Neural cell (in vitro differentiated cells): ENCODE results near the gene OR51E2. TPM values are rescaled to one million over a fixed set of nuclear protein-coding genes. Genes with fewer than 3 reads are reported as not detected.

Source experiments
- H2AFZ ChIP-seq: fragments of 200-600, 300-800 bp; sonication (generic), shearing (Covaris generic); 2 replicates; pipeline ENCODE4 v1.6.0; 2014; ENCODE audit warnings: low read depth, mild to moderate bottlenecking, antibody characterized with exemption, low read length, moderate library complexity
- H3F3A ChIP-seq: fragments of 200-600 bp; shearing (Covaris generic); 2 replicates; pipeline ENCODE4 v1.6.1; 2016; ENCODE audit warnings: mild to moderate bottlenecking, moderate library complexity, mixed read lengths, antibody characterized with exemption, low read length; ENCODE audit not compliant: insufficient read depth, poor library complexity, severe bottlenecking
- H3K27ac ChIP-seq: fragments of 200-600, 300-800 bp; sonication (generic), shearing (Covaris generic); 2 replicates; pipeline ENCODE4 v1.5.1; 2014; ENCODE audit warnings: mild to moderate bottlenecking, low read length, moderate library complexity
- H3K27me3 ChIP-seq: fragments of 300-800, 200-600 bp; sonication (generic), shearing (Covaris generic); 2 replicates; pipeline ENCODE4 v1.6.0; 2014; ENCODE audit warnings: mild to moderate bottlenecking, low read depth, low read length, moderate library complexity; ENCODE audit not compliant: insufficient read depth
- H3K36me3 ChIP-seq: fragments of 300-800, 200-600 bp; sonication (generic), shearing (Covaris generic); 2 replicates; pipeline ENCODE4 v1.5.1; 2014; ENCODE audit warnings: mild to moderate bottlenecking, antibody characterized with exemption, low read length, moderate library complexity; ENCODE audit not compliant: insufficient read depth
- H3K4me2 ChIP-seq: fragments of 300-800, 200-600 bp; sonication (generic), shearing (Covaris generic); 2 replicates; pipeline ENCODE4 v1.6.0; 2014; ENCODE audit warnings: mild to moderate bottlenecking, low read length
- H3K4me3 ChIP-seq: fragments of 300-800, 200-600 bp; sonication (generic), shearing (Covaris generic); 2 replicates; pipeline ENCODE4 v1.5.1; 2014; ENCODE audit warnings: mild to moderate bottlenecking, low read length, moderate library complexity
- H3K79me2 ChIP-seq: fragments of 200-600 bp; shearing (Covaris generic); replicated peaks from 2 replicates; pipeline ENCODE4 v1.6.0; 2014; ENCODE audit warnings: mild to moderate bottlenecking, low read length, moderate library complexity; ENCODE audit not compliant: insufficient read depth
- H3K9ac ChIP-seq: fragments of 300-800, 200-600 bp; sonication (generic), shearing (Covaris generic); 2 replicates; pipeline ENCODE4 v1.6.1; 2016; ENCODE audit warnings: mild to moderate bottlenecking, low read length, mixed read lengths
- H3K9me2 ChIP-seq: fragments of 200-600 bp; shearing (Covaris generic); 2 replicates; pipeline ENCODE4 v1.6.1; 2016; ENCODE audit warnings: mild to moderate bottlenecking, low read length, mixed read lengths; ENCODE audit not compliant: insufficient read depth
- H3K9me3 ChIP-seq: fragments of 200-600, 300-800 bp; sonication (generic), shearing (Covaris generic); 2 replicates; pipeline ENCODE4 v1.6.1; 2016; ENCODE audit warnings: mild to moderate bottlenecking, mixed run types, low read length, moderate library complexity, mixed read lengths
- H4K20me1 ChIP-seq: fragments of 200-600 bp; shearing (Covaris generic); 2 replicates; pipeline ENCODE4 v1.6.1; 2016; ENCODE audit warnings: mild to moderate bottlenecking, mixed run types; ENCODE audit not compliant: insufficient read depth
- CTCF ChIP-seq: fragments of 450-650 bp; IDR thresholded peaks from 2 replicates; pipeline ENCODE4 v1.5.1; 2014; ENCODE audit warnings: antibody characterized with exemption, mild to moderate bottlenecking, moderate library complexity; ENCODE audit not compliant: poor library complexity, severe bottlenecking
- EP300 ChIP-seq: fragments of 450-650 bp; conservative IDR thresholded peaks from 2 replicates; pipeline ENCODE4 v1.6.1; 2014; ENCODE audit warnings: antibody characterized with exemption, mild to moderate bottlenecking, moderate library complexity; ENCODE audit not compliant: poor library complexity, severe bottlenecking
- EZH2 ChIP-seq: fragments of 200-600, 300-800 bp; shearing (Covaris generic), sonication (generic); IDR thresholded peaks from 2 replicates; pipeline ENCODE4 v1.6.1; 2014; ENCODE audit warnings: antibody characterized with exemption, low read length, borderline replicate concordance, mild to moderate bottlenecking; ENCODE audit not compliant: insufficient read depth, poor library complexity, severe bottlenecking
- MXI1 ChIP-seq: fragments of 450-650 bp; conservative IDR thresholded peaks from 2 replicates; pipeline ENCODE4 v1.6.1; 2014; ENCODE audit warnings: antibody characterized with exemption, mild to moderate bottlenecking; ENCODE audit not compliant: poor library complexity, severe bottlenecking
- POLR2AphosphoS5 ChIP-seq: IDR thresholded peaks from 2 replicates; pipeline ENCODE4 v1.6.1; 2012
- RAD21 ChIP-seq: fragments of 450-650 bp; conservative IDR thresholded peaks from 2 replicates; pipeline ENCODE4 v1.6.1; 2014; ENCODE audit warnings: antibody characterized with exemption, mild to moderate bottlenecking, moderate library complexity
- REST ChIP-seq: IDR thresholded peaks from 2 replicates; pipeline ENCODE4 v1.6.1; 2012; ENCODE audit warnings: borderline replicate concordance
- SMC3 ChIP-seq: fragments of 450-650 bp; conservative IDR thresholded peaks from 2 replicates; pipeline ENCODE4 v1.6.1; 2014; ENCODE audit warnings: antibody characterized with exemption, mild to moderate bottlenecking, moderate library complexity; ENCODE audit not compliant: poor library complexity
- TAF1 ChIP-seq: IDR thresholded peaks from 2 replicates; pipeline ENCODE4 v1.6.1; 2012; ENCODE audit warnings: low read depth
- polyA plus RNA-seq: library from polyadenylated mRNA; depleted of rRNA; stranded (reverse); fragments of >200 nt; gene quantifications from 2 replicates; pipeline ENCODE4 v1.2.3, GENCODE V29; 2014

Gene OR51E2
- polyA plus RNA-seq, 1 donor from 2014 or later, result not detected

GRCh38 chr11:4704054-4704789 is 6.6 kb upstream of the OR51E2 start, which contains the start of gene MMP26:
MMP26 (plus strand) TSS chr11:4704784.
- H3K27ac ChIP-seq, result no peak within 1 kb of the TSS
- TF ChIP-seq EP300, result no peak
- no peak within 1 kb of the TSS for H3K4me3 ChIP-seq
- no peaks in the 10 kb centered on the region for H3K27me3 ChIP-seq
- H3K4me2 ChIP-seq, result no peak within 1 kb of the TSS
- H3F3A ChIP-seq, result no peaks in the 10 kb centered on the region
- no peaks in the 10 kb centered on the region for H3K9me2 ChIP-seq
- no peaks in the 10 kb centered on the region for H3K9me3 ChIP-seq
- H4K20me1 ChIP-seq, result no peaks in the 10 kb centered on the region
- no peaks in the 10 kb centered on the region for H3K79me2 ChIP-seq
- no peaks in the 10 kb centered on the region for H3K36me3 ChIP-seq
- H2AFZ ChIP-seq, result no peak within 1 kb of the TSS
- H3K9ac ChIP-seq, result no peak within 1 kb of the TSS

GRCh38 chr11:4700436-4700820 is 2.8 kb upstream of the OR51E2 start:
- H3K27ac ChIP-seq, result no peak overlapping the region
- H3K4me3 ChIP-seq, result no peak overlapping the region
- no peaks in the 10 kb centered on the region for H3K36me3 ChIP-seq
- H3K4me2 ChIP-seq, result no peak overlapping the region
- no peaks in the 10 kb centered on the region for H3K79me2 ChIP-seq
- H3K9me3 ChIP-seq, result no peaks in the 10 kb centered on the region
- no peaks in the 10 kb centered on the region for H4K20me1 ChIP-seq
- no peaks in the 10 kb centered on the region for H3K27me3 ChIP-seq
- H3K9me2 ChIP-seq, result no peaks in the 10 kb centered on the region
- TF ChIP-seq TAF1 (no peak), EP300 (no peak), RAD21 (no peak), MXI1 (no peak), REST (no peak), POLR2AphosphoS5 (no peak), CTCF (no peak), SMC3 (no peak), EZH2 (no peak)
- H3K9ac ChIP-seq, result no peak overlapping the region
- no peak overlapping the region for H2AFZ ChIP-seq
- no peaks in the 10 kb centered on the region for H3F3A ChIP-seq
